GM12878 (cell line): ENCODE measurements around the gene DPPA3.

Experiments used
- POLR2AphosphoS5 ChIP-seq: IDR thresholded peaks from 2 replicates; pipeline ENCODE4 v1.6.1; 2011; ENCODE audit warnings: mild to moderate bottlenecking, low read length, inconsistent platforms
- TF ChIP-seq, protein P1 (sequence below), 3 experiments: IDR thresholded peaks in 2 of 3; conservative IDR thresholded peaks in 1 of 3; 2 replicates each; pipeline ENCODE4 v1.5.1; 2011; ENCODE audit warnings: low read depth in 3 of 3, low read length in 3 of 3, mild to moderate bottlenecking in 3 of 3, control low read depth in 2 of 3, moderate library complexity in 2 of 3, inconsistent platforms in 1 of 3, mixed read lengths in 1 of 3; ENCODE audit not compliant: control insufficient read depth in 2 of 3, insufficient read depth in 1 of 3; ENCODE audit errors: extremely low read depth in 1 of 3
- TF ChIP-seq, protein P2 (sequence below): IDR thresholded peaks from 2 replicates; pipeline ENCODE4 v1.6.1; 2011; ENCODE audit warnings: low read depth, mild to moderate bottlenecking, low read length, moderate library complexity, borderline replicate concordance; ENCODE audit errors: extremely low read depth
- TF ChIP-seq, protein P3 (sequence below): fragments of 450-650 bp; conservative IDR thresholded peaks from 2 replicates; pipeline ENCODE4 v1.6.1; 2017; ENCODE audit warnings: mild to moderate bottlenecking, moderate library complexity

DNA sequence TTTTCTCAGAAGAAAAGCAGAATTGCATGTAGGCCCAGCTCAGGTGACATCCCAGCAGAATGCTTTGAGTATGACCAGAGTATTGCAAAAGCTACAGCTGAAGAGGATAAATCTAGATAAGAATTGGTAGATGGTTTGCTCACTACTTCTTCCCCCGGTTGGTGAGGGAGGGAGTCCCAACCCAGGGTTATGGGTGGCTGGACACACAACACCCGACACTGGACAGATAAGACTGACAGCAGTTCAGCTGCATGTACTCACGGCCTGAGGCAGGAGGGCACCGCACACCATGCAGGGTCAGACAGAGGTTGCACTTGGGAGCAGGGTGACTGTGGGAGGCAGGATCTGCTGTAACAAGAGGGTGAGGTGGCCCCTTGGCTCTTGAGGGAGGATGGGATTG lies 37.6 kb downstream of the DPPA3 start:
- TF ChIP-seq, protein P1, sequence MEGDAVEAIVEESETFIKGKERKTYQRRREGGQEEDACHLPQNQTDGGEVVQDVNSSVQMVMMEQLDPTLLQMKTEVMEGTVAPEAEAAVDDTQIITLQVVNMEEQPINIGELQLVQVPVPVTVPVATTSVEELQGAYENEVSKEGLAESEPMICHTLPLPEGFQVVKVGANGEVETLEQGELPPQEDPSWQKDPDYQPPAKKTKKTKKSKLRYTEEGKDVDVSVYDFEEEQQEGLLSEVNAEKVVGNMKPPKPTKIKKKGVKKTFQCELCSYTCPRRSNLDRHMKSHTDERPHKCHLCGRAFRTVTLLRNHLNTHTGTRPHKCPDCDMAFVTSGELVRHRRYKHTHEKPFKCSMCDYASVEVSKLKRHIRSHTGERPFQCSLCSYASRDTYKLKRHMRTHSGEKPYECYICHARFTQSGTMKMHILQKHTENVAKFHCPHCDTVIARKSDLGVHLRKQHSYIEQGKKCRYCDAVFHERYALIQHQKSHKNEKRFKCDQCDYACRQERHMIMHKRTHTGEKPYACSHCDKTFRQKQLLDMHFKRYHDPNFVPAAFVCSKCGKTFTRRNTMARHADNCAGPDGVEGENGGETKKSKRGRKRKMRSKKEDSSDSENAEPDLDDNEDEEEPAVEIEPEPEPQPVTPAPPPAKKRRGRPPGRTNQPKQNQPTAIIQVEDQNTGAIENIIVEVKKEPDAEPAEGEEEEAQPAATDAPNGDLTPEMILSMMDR (IDR thresholded peaks at IDR 0.05 in 2 of 3, conservative IDR thresholded peaks at IDR 0.05 in 1 of 3; ENCODE audit: control insufficient read depth in 2 of 3, extremely low read depth in 1 of 3, insufficient read depth in 1 of 3, low read depth in 3 of 3, low read length in 3 of 3), result no peak
- TF ChIP-seq, protein P2, sequence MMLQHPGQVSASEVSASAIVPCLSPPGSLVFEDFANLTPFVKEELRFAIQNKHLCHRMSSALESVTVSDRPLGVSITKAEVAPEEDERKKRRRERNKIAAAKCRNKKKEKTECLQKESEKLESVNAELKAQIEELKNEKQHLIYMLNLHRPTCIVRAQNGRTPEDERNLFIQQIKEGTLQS, result no peak
- TF ChIP-seq POLR2AphosphoS5, result no peak
- TF ChIP-seq, protein P3, sequence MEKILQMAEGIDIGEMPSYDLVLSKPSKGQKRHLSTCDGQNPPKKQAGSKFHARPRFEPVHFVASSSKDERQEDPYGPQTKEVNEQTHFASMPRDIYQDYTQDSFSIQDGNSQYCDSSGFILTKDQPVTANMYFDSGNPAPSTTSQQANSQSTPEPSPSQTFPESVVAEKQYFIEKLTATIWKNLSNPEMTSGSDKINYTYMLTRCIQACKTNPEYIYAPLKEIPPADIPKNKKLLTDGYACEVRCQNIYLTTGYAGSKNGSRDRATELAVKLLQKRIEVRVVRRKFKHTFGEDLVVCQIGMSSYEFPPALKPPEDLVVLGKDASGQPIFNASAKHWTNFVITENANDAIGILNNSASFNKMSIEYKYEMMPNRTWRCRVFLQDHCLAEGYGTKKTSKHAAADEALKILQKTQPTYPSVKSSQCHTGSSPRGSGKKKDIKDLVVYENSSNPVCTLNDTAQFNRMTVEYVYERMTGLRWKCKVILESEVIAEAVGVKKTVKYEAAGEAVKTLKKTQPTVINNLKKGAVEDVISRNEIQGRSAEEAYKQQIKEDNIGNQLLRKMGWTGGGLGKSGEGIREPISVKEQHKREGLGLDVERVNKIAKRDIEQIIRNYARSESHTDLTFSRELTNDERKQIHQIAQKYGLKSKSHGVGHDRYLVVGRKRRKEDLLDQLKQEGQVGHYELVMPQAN, result no peak
